Measurements from ENCODE around the gene TMEM131L.
"Not testable (repeated sequence)": the region's sequence is repeated elsewhere in the genome, so short reads cannot be mapped to it uniquely, and the experiment has no call there.

TMEM131L gene

GRCh38 chr4:153449338-153449737 is 16.8 kb upstream of the TMEM131L start:
- no peak for DNase-seq (ENCODE audit: low read depth in 2 of 2)
- TF ChIP-seq CTCF (IDR thresholded peaks at IDR 0.05; ENCODE audit: low read depth, low read length): no peak
- H3K4me3 ChIP-seq (replicated peaks in 1 of 2; ENCODE audit: low read depth in 2 of 2, low read length in 2 of 2): no peak overlapping the region

GRCh38 chr4:153450544-153450917 is 15.6 kb upstream of the TMEM131L start:
- no peak for DNase-seq (ENCODE audit: low read depth in 2 of 2)
- TF ChIP-seq CTCF (IDR thresholded peaks at IDR 0.05; ENCODE audit: low read depth, low read length): no peak
- no peak overlapping the region for H3K4me3 ChIP-seq (replicated peaks in 1 of 2; ENCODE audit: low read depth in 2 of 2, low read length in 2 of 2)

- not testable (repeated sequence) for H3K4me3 ChIP-seq (replicated peaks in 1 of 2; ENCODE audit: low read depth in 2 of 2, low read length in 2 of 2); DNase-seq (ENCODE audit: low read depth in 2 of 2)
These were observed 15.0 kb upstream of the TMEM131L start for GRCh38 chr4:153451145-153451544.

GRCh38 chr4:153451911-153452657 is 14.1 kb upstream of the TMEM131L start:
- no peak for DNase-seq (ENCODE audit: low read depth in 2 of 2)
- no peak overlapping the region for H3K4me3 ChIP-seq (replicated peaks in 1 of 2; ENCODE audit: low read depth in 2 of 2, low read length in 2 of 2)
- no peak for TF ChIP-seq CTCF (IDR thresholded peaks at IDR 0.05; ENCODE audit: low read depth, low read length)

- TF ChIP-seq CTCF (IDR thresholded peaks at IDR 0.05; ENCODE audit: low read depth, low read length): no peak
- H3K4me3 ChIP-seq (replicated peaks in 1 of 2; ENCODE audit: low read depth in 2 of 2, low read length in 2 of 2): no peak overlapping the region
- no peak for DNase-seq (ENCODE audit: low read depth in 2 of 2)
These were observed 13.3 kb upstream of the TMEM131L start for GRCh38 chr4:153452658-153453378.

- TF ChIP-seq CTCF (IDR thresholded peaks at IDR 0.05; ENCODE audit: low read depth, low read length): no peak
- DNase-seq (ENCODE audit: low read depth in 2 of 2): no peak
- no peak overlapping the region for H3K4me3 ChIP-seq (replicated peaks in 1 of 2; ENCODE audit: low read depth in 2 of 2, low read length in 2 of 2)
These were observed 12.8 kb upstream of the TMEM131L start for GRCh38 chr4:153453402-153453801.

GRCh38 chr4:153458969-153459368 is 7.2 kb upstream of the TMEM131L start:
- no peak overlapping the region for H3K4me3 ChIP-seq (replicated peaks in 1 of 2; ENCODE audit: low read depth in 2 of 2, low read length in 2 of 2)
- no peak for DNase-seq (ENCODE audit: low read depth in 2 of 2)
- TF ChIP-seq CTCF (IDR thresholded peaks at IDR 0.05; ENCODE audit: low read depth, low read length): no peak

- H3K4me3 ChIP-seq (replicated peaks in 1 of 2; ENCODE audit: low read depth in 2 of 2, low read length in 2 of 2); DNase-seq (ENCODE audit: low read depth in 2 of 2): not testable (repeated sequence)
These were observed 4.6 kb upstream of the TMEM131L start for GRCh38 chr4:153461549-153461948.
